ENCODE data around the gene PARD6A.

The PARD6A gene

DNA sequence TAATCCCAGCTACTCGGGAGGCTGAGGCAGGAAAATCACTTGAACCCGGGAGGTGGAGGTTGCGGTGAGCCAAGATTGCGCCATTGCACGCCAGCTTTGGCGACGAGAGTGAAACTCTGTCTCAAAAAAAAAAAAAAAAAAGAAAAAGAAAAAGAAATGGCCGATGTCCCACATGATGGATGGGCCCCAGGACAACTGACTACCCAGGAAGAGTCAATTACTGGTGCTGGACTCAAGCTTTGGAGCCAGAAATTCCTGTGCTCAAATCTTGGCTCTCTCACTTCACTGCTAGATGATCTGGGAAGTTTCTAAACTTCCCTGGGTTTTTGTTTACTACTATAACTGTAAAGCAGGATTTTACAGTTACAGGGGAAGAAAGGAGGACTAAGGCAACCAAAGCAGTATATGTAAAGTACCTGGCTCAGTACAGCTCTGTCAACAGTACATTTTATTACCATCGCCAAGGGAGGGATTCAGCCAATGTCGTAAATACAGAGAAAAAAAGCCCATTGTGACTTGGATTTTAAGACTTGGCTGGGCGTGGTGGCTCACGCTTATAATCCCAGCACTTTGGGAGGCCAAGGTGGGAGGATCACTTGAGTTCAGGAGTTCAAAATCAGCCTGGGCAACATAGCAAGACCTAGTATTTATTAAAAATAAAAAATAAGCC, 17.7 kb downstream of the PARD6A start:
- no peak for TF ChIP-seq ZNF70 (CRISPR knock-in tag; IDR thresholded peaks at IDR 0.05)
- TF ChIP-seq, protein P1, sequence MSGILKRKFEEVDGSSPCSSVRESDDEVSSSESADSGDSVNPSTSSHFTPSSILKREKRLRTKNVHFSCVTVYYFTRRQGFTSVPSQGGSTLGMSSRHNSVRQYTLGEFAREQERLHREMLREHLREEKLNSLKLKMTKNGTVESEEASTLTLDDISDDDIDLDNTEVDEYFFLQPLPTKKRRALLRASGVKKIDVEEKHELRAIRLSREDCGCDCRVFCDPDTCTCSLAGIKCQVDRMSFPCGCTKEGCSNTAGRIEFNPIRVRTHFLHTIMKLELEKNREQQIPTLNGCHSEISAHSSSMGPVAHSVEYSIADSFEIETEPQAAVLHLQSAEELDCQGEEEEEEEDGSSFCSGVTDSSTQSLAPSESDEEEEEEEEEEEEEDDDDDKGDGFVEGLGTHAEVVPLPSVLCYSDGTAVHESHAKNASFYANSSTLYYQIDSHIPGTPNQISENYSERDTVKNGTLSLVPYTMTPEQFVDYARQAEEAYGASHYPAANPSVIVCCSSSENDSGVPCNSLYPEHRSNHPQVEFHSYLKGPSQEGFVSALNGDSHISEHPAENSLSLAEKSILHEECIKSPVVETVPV (CRISPR knock-in tag; IDR thresholded peaks at IDR 0.05) = no peak
- TF ChIP-seq, protein P2, sequence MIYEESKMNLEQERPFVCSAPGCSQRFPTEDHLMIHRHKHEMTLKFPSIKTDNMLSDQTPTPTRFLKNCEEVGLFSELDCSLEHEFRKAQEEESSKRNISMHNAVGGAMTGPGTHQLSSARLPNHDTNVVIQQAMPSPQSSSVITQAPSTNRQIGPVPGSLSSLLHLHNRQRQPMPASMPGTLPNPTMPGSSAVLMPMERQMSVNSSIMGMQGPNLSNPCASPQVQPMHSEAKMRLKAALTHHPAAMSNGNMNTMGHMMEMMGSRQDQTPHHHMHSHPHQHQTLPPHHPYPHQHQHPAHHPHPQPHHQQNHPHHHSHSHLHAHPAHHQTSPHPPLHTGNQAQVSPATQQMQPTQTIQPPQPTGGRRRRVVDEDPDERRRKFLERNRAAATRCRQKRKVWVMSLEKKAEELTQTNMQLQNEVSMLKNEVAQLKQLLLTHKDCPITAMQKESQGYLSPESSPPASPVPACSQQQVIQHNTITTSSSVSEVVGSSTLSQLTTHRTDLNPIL (CRISPR knock-in tag; IDR thresholded peaks at IDR 0.05; ENCODE audit: low read depth) = no peak
- TF ChIP-seq ZC3H10 (CRISPR knock-in tag; IDR thresholded peaks at IDR 0.05) = no peak
- no peak for TF ChIP-seq ISL1 (CRISPR knock-in tag; IDR thresholded peaks at IDR 0.05)
- TF ChIP-seq, protein P3, sequence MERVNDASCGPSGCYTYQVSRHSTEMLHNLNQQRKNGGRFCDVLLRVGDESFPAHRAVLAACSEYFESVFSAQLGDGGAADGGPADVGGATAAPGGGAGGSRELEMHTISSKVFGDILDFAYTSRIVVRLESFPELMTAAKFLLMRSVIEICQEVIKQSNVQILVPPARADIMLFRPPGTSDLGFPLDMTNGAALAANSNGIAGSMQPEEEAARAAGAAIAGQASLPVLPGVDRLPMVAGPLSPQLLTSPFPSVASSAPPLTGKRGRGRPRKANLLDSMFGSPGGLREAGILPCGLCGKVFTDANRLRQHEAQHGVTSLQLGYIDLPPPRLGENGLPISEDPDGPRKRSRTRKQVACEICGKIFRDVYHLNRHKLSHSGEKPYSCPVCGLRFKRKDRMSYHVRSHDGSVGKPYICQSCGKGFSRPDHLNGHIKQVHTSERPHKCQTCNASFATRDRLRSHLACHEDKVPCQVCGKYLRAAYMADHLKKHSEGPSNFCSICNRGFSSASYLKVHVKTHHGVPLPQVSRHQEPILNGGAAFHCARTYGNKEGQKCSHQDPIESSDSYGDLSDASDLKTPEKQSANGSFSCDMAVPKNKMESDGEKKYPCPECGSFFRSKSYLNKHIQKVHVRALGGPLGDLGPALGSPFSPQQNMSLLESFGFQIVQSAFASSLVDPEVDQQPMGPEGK (CRISPR knock-in tag; IDR thresholded peaks at IDR 0.05; ENCODE audit: borderline replicate concordance) = no peak
- TF ChIP-seq ZFP3 (CRISPR knock-in tag; IDR thresholded peaks at IDR 0.05) = no peak
- TF ChIP-seq ZNF565 (CRISPR knock-in tag; conservative IDR thresholded peaks at IDR 0.05; ENCODE audit: low read depth) = no peak
- TF ChIP-seq ZNF8 (CRISPR knock-in tag; IDR thresholded peaks at IDR 0.05) = no peak
- TF ChIP-seq PPARA (CRISPR knock-in tag; IDR thresholded peaks at IDR 0.05; ENCODE audit: borderline replicate concordance) = no peak
- ATAC-seq = no peak

DNA sequence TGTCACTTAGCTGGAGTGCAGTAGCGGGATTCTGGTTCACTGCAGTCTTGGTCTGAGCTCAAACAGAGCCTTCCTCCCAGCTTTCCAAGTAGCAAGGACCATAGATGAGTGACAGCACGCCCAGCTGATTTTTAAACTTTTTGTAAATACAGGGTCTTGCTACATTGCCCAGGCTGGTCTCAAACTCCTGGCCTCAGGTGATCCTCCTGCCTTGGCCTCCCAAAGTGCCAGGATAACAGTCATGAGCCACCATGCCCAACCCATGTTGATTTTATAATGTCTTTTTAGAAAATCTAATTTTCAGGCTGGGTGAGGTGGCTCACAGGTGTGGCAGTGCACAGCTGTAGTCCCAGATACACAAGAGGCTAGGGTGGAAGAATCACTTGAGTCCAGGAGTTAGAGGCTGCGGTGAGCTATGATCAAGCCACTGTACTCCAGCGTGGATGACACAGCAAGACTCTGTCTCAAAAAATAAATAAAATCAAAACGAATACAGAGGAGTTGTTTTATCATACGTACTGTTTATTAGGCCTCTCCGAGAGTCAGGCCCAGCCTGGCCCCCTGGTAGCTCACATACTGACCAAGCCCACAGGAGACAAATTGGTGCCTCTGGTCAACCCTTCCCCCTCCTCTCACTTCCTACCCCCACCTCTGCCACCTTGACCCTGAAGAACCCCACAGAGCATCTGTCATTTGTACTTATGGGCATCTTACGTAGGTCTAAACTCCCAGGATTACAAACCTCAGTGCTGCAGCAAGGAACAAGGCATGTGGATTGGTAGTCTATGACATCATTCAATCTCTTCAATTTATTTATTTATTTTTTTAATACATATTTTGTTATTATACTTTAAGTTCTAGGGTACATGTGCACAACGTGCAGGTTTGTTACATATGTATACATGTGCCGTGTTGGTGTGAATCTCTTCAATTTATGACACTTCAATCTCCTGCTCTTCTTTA, 19.5 kb downstream of the PARD6A start:
- TF ChIP-seq OSR1 (CRISPR knock-in tag; IDR thresholded peaks at IDR 0.05) = no peak
- no peak for TF ChIP-seq SNAI2 (CRISPR knock-in tag; IDR thresholded peaks at IDR 0.05)
- no peak for TF ChIP-seq ESRRG (CRISPR knock-in tag; IDR thresholded peaks at IDR 0.05)
- no peak for TF ChIP-seq TCF4 (CRISPR knock-in tag; IDR thresholded peaks at IDR 0.05; ENCODE audit: borderline replicate concordance)
- TF ChIP-seq, protein P3 (CRISPR knock-in tag; IDR thresholded peaks at IDR 0.05; ENCODE audit: borderline replicate concordance) = no peak
- TF ChIP-seq, protein P4, sequence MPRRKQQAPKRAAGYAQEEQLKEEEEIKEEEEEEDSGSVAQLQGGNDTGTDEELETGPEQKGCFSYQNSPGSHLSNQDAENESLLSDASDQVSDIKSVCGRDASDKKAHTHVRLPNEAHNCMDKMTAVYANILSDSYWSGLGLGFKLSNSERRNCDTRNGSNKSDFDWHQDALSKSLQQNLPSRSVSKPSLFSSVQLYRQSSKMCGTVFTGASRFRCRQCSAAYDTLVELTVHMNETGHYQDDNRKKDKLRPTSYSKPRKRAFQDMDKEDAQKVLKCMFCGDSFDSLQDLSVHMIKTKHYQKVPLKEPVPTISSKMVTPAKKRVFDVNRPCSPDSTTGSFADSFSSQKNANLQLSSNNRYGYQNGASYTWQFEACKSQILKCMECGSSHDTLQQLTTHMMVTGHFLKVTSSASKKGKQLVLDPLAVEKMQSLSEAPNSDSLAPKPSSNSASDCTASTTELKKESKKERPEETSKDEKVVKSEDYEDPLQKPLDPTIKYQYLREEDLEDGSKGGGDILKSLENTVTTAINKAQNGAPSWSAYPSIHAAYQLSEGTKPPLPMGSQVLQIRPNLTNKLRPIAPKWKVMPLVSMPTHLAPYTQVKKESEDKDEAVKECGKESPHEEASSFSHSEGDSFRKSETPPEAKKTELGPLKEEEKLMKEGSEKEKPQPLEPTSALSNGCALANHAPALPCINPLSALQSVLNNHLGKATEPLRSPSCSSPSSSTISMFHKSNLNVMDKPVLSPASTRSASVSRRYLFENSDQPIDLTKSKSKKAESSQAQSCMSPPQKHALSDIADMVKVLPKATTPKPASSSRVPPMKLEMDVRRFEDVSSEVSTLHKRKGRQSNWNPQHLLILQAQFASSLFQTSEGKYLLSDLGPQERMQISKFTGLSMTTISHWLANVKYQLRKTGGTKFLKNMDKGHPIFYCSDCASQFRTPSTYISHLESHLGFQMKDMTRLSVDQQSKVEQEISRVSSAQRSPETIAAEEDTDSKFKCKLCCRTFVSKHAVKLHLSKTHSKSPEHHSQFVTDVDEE (CRISPR knock-in tag; IDR thresholded peaks at IDR 0.05) = no peak
- TF ChIP-seq, protein P1 (CRISPR knock-in tag; IDR thresholded peaks at IDR 0.05) = no peak
- no peak for TF ChIP-seq ARNTL (CRISPR knock-in tag; IDR thresholded peaks at IDR 0.05; ENCODE audit: borderline replicate concordance, low read depth)
- no peak for TF ChIP-seq ISL1 (CRISPR knock-in tag; IDR thresholded peaks at IDR 0.05)
- ATAC-seq = no peak

Measured in SK-N-SH treated with all-trans-retinoic acid at 6 μM for 48 hours (cell line).